IMR-90 (cell line): ENCODE measurements around the gene TSHZ3. TPM values are rescaled to one million over a fixed set of nuclear protein-coding genes. Genes with fewer than 3 reads are reported as not detected.
A peak's percentile ranks its signal among the peaks of the same experiment; 100 is the strongest.

Experiments used
- ATAC-seq: fragments of 200-7000 bp; cut with Tn5 transposase; 2 replicates; pipeline ENCODE4 v1.9.1; 2020; ENCODE audit warnings: low read depth, mild to moderate bottlenecking, moderate library complexity
- BruUV-seq: library from RNA; stranded (reverse); fragments of 400-500 nt; replicated peaks from 2 replicates; lab custom pipeline; 2021; lab: Mats Ljungman, UMichigan
- CTCF ChIA-PET: fragments of 300-600 bp; formaldehyde crosslinking; extraction: SDS; loops from one replicate; lab custom pipeline; 2021; ENCODE audit warnings: antibody characterized with exemption; lab: Yijun Ruan, JAX
- POLR2A ChIA-PET: fragments of 300-600 bp; sonication (Branson Sonifier 250); formaldehyde crosslinking; loops from one replicate; lab custom pipeline; 2022; ENCODE audit warnings: antibody characterized with exemption; ENCODE audit not compliant: unreplicated experiment; lab: Charles Lee
- DNase-seq: peaks from one replicate; pipeline ENCODE4 v3.0.0; 2013
- H2AFZ ChIP-seq: replicated peaks from 2 replicates; pipeline ENCODE3; 2013; ENCODE audit warnings: low read length, mild to moderate bottlenecking; ENCODE audit not compliant: poor library complexity
- H2AK5ac ChIP-seq: 2 replicates; pipeline ENCODE4 v1.6.1; 2013; ENCODE audit warnings: low read depth, low read length, inconsistent platforms
- H2AK9ac ChIP-seq: replicated peaks from 2 replicates; pipeline ENCODE3; 2013; ENCODE audit warnings: mild to moderate bottlenecking, low read depth, low read length, moderate library complexity; ENCODE audit not compliant: poor library complexity
- H2BK120ac ChIP-seq: 2 replicates; pipeline ENCODE4 v1.6.1; 2013; ENCODE audit warnings: low read depth, low read length, inconsistent platforms
- H2BK15ac ChIP-seq: 3 replicates; pipeline ENCODE4 v1.6.1; 2013; ENCODE audit warnings: low read depth, low read length, inconsistent platforms
- H2BK20ac ChIP-seq: 2 replicates; pipeline ENCODE4 v1.6.1; 2013; ENCODE audit warnings: low read depth, mild to moderate bottlenecking, inconsistent platforms, low read length, moderate library complexity
- H2BK5ac ChIP-seq: 2 replicates; pipeline ENCODE4 v1.6.1; 2013; ENCODE audit warnings: mild to moderate bottlenecking, low read depth, low read length, inconsistent platforms; ENCODE audit not compliant: poor library complexity, severe bottlenecking
- H3K14ac ChIP-seq: replicated peaks from 2 replicates; pipeline ENCODE4 v1.6.1; 2013; ENCODE audit warnings: low read depth, low read length, inconsistent platforms
- H3K18ac ChIP-seq: 2 replicates; pipeline ENCODE4 v1.6.1; 2013; ENCODE audit warnings: low read depth, low read length, control low read depth
- H3K23ac ChIP-seq: 2 replicates; pipeline ENCODE4 v1.6.1; 2013; ENCODE audit warnings: low read depth, low read length, inconsistent platforms
- H3K27ac ChIP-seq: 2 replicates; pipeline ENCODE4 v1.5.1; 2013; ENCODE audit warnings: mild to moderate bottlenecking, control low read depth, low read length; ENCODE audit not compliant: insufficient read depth
- H3K27me3 ChIP-seq: 2 replicates; pipeline ENCODE4 v1.6.1; 2013; ENCODE audit warnings: low read length; ENCODE audit not compliant: control insufficient read depth, insufficient read depth
- H3K36me3 ChIP-seq: 2 replicates; pipeline ENCODE4 v1.6.1; 2013; ENCODE audit warnings: low read length, mixed read lengths; ENCODE audit not compliant: control insufficient read depth, insufficient read depth
- H3K4ac ChIP-seq: 2 replicates; pipeline ENCODE4 v1.6.1; 2013; ENCODE audit warnings: low read depth, low read length, inconsistent platforms
- H3K4me1 ChIP-seq: 2 replicates; pipeline ENCODE4 v1.6.1; 2013; ENCODE audit warnings: low read length, mixed read lengths; ENCODE audit not compliant: control insufficient read depth, insufficient read depth
- H3K4me2 ChIP-seq: 2 replicates; pipeline ENCODE4 v1.6.1; 2013; ENCODE audit warnings: low read depth, mild to moderate bottlenecking, control low read depth, low read length, moderate library complexity
- H3K4me3 ChIP-seq: 2 replicates; pipeline ENCODE4 v1.5.1; 2013; ENCODE audit warnings: low read depth, mild to moderate bottlenecking, control low read depth, low read length, moderate library complexity; ENCODE audit not compliant: insufficient read depth
- H3K56ac ChIP-seq: 2 replicates; pipeline ENCODE4 v1.6.1; 2013; ENCODE audit warnings: low read length, inconsistent platforms; ENCODE audit not compliant: insufficient read depth; ENCODE audit errors: extremely low read depth
- H3K79me1 ChIP-seq, 2 experiments: 2 replicates each; pipeline ENCODE4 v1.6.1; 2013; ENCODE audit warnings: low read length in 2 of 2, inconsistent platforms in 1 of 2, low read depth in 1 of 2
- H3K9ac ChIP-seq: 2 replicates; pipeline ENCODE4 v1.6.1; 2013; ENCODE audit warnings: low read depth, low read length, control low read depth
- H3K9me1 ChIP-seq: 2 replicates; pipeline ENCODE4 v1.6.1; 2013; ENCODE audit warnings: low read length, inconsistent platforms; ENCODE audit not compliant: insufficient read depth
- H3K9me3 ChIP-seq: 2 replicates; pipeline ENCODE4 v1.6.1; 2013; ENCODE audit warnings: low read length; ENCODE audit not compliant: control insufficient read depth, insufficient read depth
- H4K20me1 ChIP-seq: 2 replicates; pipeline ENCODE4 v1.6.1; 2013; ENCODE audit warnings: low read length, inconsistent platforms; ENCODE audit not compliant: insufficient read depth
- H4K5ac ChIP-seq: 2 replicates; pipeline ENCODE4 v1.6.1; 2013; ENCODE audit warnings: mild to moderate bottlenecking, low read depth, low read length, control low read depth
- H4K8ac ChIP-seq, 2 experiments: 2 replicates each; pipeline ENCODE4 v1.6.1; 2013; ENCODE audit warnings: low read depth in 2 of 2, low read length in 2 of 2, control low read depth in 1 of 2, inconsistent platforms in 1 of 2
- H4K91ac ChIP-seq: 2 replicates; pipeline ENCODE4 v1.6.1; 2013; ENCODE audit warnings: low read depth, low read length, inconsistent platforms; ENCODE audit not compliant: insufficient read depth
- BHLHE40 ChIP-seq: fragments of 150-350 bp; IDR thresholded peaks from 2 replicates; pipeline ENCODE4 v1.6.1; 2016; ENCODE audit warnings: mild to moderate bottlenecking, low read depth, low read length
- CHD1 ChIP-seq: IDR thresholded peaks from 2 replicates; pipeline ENCODE4 v1.6.1; 2012; ENCODE audit warnings: low read depth, low read length, improper control_type of control experiment
- ELK1 ChIP-seq: fragments of 150-350 bp; IDR thresholded peaks from 2 replicates; pipeline ENCODE4 v1.6.1; 2016; ENCODE audit warnings: low read depth, mild to moderate bottlenecking, low read length, moderate library complexity, borderline replicate concordance
- FOS ChIP-seq: fragments of 150-350 bp; IDR thresholded peaks from 2 replicates; pipeline ENCODE4 v1.6.1; 2016; ENCODE audit warnings: low read depth, low read length
- MAFK ChIP-seq: IDR thresholded peaks from 2 replicates; pipeline ENCODE4 v1.6.1; 2012; ENCODE audit warnings: low read depth, low read length, improper control_type of control experiment
- MAZ ChIP-seq: IDR thresholded peaks from 2 replicates; pipeline ENCODE4 v1.6.1; 2012; ENCODE audit warnings: low read depth, mild to moderate bottlenecking, low read length, improper control_type of control experiment, moderate library complexity, borderline replicate concordance
- MXI1 ChIP-seq: IDR thresholded peaks from 2 replicates; pipeline ENCODE4 v1.6.1; 2012; ENCODE audit warnings: low read depth, mild to moderate bottlenecking, low read length, moderate library complexity, borderline replicate concordance
- NFE2L2 ChIP-seq: fragments of 150-350 bp; IDR thresholded peaks from 2 replicates; pipeline ENCODE4 v1.6.1; 2016; ENCODE audit warnings: low read depth, mild to moderate bottlenecking, low read length
- POLR2A ChIP-seq: IDR thresholded peaks from 2 replicates; pipeline ENCODE4 v1.6.1; 2012; ENCODE audit warnings: mild to moderate bottlenecking, low read depth, low read length
- RAD21 ChIP-seq: IDR thresholded peaks from 2 replicates; pipeline ENCODE4 v1.6.1; 2012; ENCODE audit warnings: low read length, improper control_type of control experiment
- RFX5 ChIP-seq: IDR thresholded peaks from 2 replicates; pipeline ENCODE4 v1.8.0; 2012; ENCODE audit warnings: low read depth, mild to moderate bottlenecking, low read length, moderate library complexity
- SMC3 ChIP-seq: fragments of 150-350 bp; IDR thresholded peaks from 2 replicates; pipeline ENCODE4 v1.6.1; 2016; ENCODE audit warnings: low read depth, mild to moderate bottlenecking, antibody characterized with exemption, low read length, moderate library complexity
- WGBS, 2 experiments: methylation state at CpG; one replicate each; pipeline versions ENCODE4 v1.1.5 to v1.1.7; 2013; ENCODE audit warnings: missing lambda C conversion rate in 2 of 2; ENCODE audit not compliant: insufficient read length in 1 of 2; ENCODE audit errors: extremely low coverage in 2 of 2; 5-methylcytosine and 5-hydroxymethylcytosine counted together
- dilution Hi-C: fragments of 300-500 bp; cut with HindIII; formaldehyde crosslinking; loops from one replicate; pipeline ENCODE4 v1.14.3; 2018; ENCODE audit warnings: low sequenced_read_pairs; ENCODE audit not compliant: unreplicated experiment
- in situ Hi-C: fragments of 300-500 bp; cut with MboI; formaldehyde crosslinking; loops from 3 replicates; pipeline ENCODE4 v1.14.3; 2019; ENCODE audit warnings: low sequenced_read_pairs, inconsistent platforms, mixed read lengths
- intact Hi-C: fragments of 100-400 bp; cut with micrococcal nuclease; formaldehyde crosslinking; loops from 2 replicates; pipeline ENCODE4 v1.10.0; 2022
- polyA plus RNA-seq, 3 experiments: library from polyadenylated mRNA; depleted of rRNA; stranded (reverse); fragments of >200 nt; gene quantifications; 2 replicates each; pipeline ENCODE4 v1.2.3, GENCODE V29; 2012; ENCODE audit warnings: low replicate concordance in 1 of 3
- total RNA-seq: library from RNA; depleted of rRNA; stranded (reverse); fragments of >200 nt; gene quantifications from 2 replicates; pipeline ENCODE4 v1.2.3, GENCODE V29; 2012

The TSHZ3 gene
- total and polyA plus RNA-seq, 2 of the 4 experiments (the other 2 are of a cell fraction) = 8.1 to 13.0 TPM

DNA sequence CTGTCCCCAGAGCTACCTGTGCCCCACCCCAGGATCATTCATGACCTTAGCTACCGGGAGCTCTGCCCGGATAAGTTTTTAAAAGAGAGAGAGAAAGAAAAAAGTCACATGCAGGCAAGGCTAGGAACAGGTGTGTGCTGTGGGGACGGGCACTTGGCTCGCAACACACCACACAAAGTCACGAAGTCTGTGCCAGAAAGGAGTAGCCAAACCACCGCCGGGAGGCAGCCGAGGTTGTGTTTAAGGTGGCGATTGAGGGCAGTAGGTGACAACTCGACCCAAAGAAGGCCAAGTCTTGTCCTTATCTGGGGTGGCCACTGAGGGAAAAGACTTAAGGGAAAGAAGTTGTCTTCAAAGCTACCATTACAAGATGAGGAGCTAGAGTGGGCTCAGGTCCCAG, 4.6 kb upstream of the TSHZ3 start:
- H3K36me3 ChIP-seq = no peaks in the 10 kb centered on the region
- H3K18ac ChIP-seq = no peak overlapping the region
- H3K27ac ChIP-seq = no peak overlapping the region
- no peak overlapping the region for H3K56ac ChIP-seq
- H3K4me3 ChIP-seq = no peak overlapping the region
- H4K20me1 ChIP-seq = no peaks in the 10 kb centered on the region
- H3K4ac ChIP-seq = no peak overlapping the region
- intact Hi-C loops = loop anchor here (5.0 kb wide), 2 partner anchors 193 to 672 kb away; no protein-coding TSS in a partner anchor
- no peak for DNase-seq
- ChIA-PET POLR2A (no interaction called here), CTCF (interaction anchor here (0.9 to 1.2 kb wide), 3 partner anchors 142 to 671 kb away, joined by 4 to 5 read pairs (median 4); no protein-coding TSS in a partner anchor)
- no peak overlapping the region for H3K9ac ChIP-seq
- no peaks in the 10 kb centered on the region for H3K27me3 ChIP-seq
- no peak overlapping the region for H4K8ac ChIP-seq
- TF ChIP-seq FOS (no peak), CHD1 (no peak), MAZ (no peak), RAD21 (no peak), ELK1 (no peak), SMC3 (no peak), NFE2L2 (no peak), POLR2A (no peak), RFX5 (no peak), MAFK (no peak), MXI1 (no peak), BHLHE40 (no peak)
- WGBS, 2 experiments = 89% methylated on average over 3 of the region's 10 CpGs; no CpG with 5 or more reads in 1 of the 2 experiments
- H2AFZ ChIP-seq = no peak overlapping the region
- H4K5ac ChIP-seq = no peak overlapping the region
- no peak overlapping the region for H3K23ac ChIP-seq
- in situ Hi-C loops = no loop called here
- H3K9me3 ChIP-seq = no peaks in the 10 kb centered on the region
- no peak overlapping the region for H3K14ac ChIP-seq
- H2AK5ac ChIP-seq = no peak overlapping the region
- H3K79me1 ChIP-seq = peaks cover 30 to 41% of the 10 kb centered on the region in 2 experiments
- peaks cover 8% of the 10 kb centered on the region for H3K9me1 ChIP-seq
- no peak overlapping the region for H4K91ac ChIP-seq
- no peak for ATAC-seq
- peak overlapping the region; percentile 12 for H2AK9ac ChIP-seq
- peaks cover 9% of the 10 kb centered on the region for H3K4me1 ChIP-seq
- no peak overlapping the region for H2BK20ac ChIP-seq
- no peak overlapping the region for H2BK5ac ChIP-seq
- no peak overlapping the region for H2BK120ac ChIP-seq
- no peak overlapping the region for H2BK15ac ChIP-seq
- H3K4me2 ChIP-seq = no peak overlapping the region
- dilution Hi-C loops = no loop called here
- no TSS peak for BruUV-seq
